ENCODE measurements around the gene COX20.

The COX20 gene

GRCh38 chr1:244881552-244882280 lies 46.3 kb downstream of the COX20 start:
- FAIRE-seq: no peak

GRCh38 chr1:244887281-244887680 lies 51.8 kb downstream of the COX20 start:
- FAIRE-seq: no peak

- no peak for FAIRE-seq
Measured at GRCh38 chr1:244893836-244894235, 58.4 kb downstream of the COX20 start.

Data from G401.6 (cell line).